ENCODE measurements around the gene LENG1. TPM values are rescaled to one million over a fixed set of nuclear protein-coding genes. Genes with fewer than 3 reads are reported as not detected.
A peak's percentile ranks its signal among the peaks of the same experiment; 100 is the strongest.
"Not testable (repeated sequence)": the region's sequence is repeated elsewhere in the genome, so short reads cannot be mapped to it uniquely, and the experiment has no call there.

The LENG1 gene
- total and polyA plus RNA-seq, 12 donors = 5.0 to 22.0 (median 9.7) TPM

- peaks cover 0 to 39% of the 10 kb centered on the region in 2 donors for H3K36me3 ChIP-seq (replicated peaks in 1 of 2)
- DNase-seq = no peak
- intact Hi-C loops (cut with DNase I) = no loop called here
- no peaks in the 10 kb centered on the region for H3K9me3 ChIP-seq (replicated peaks in 1 of 3)
- peaks cover 24 to 35% of the 10 kb centered on the region in 2 donors for H3K4me1 ChIP-seq (replicated peaks in 1 of 2)
- no peak for TF ChIP-seq POLR2A (IDR thresholded peaks at IDR 0.05)
- TF ChIP-seq CTCF (IDR thresholded peaks at IDR 0.05) = no peak
- WGBS, 4 donors = 90 to 93% (median 91%) methylated on average over 16 of the region's 16 CpGs
- peak overlapping the region in 1 of 5 donors; percentile 92 for H3K27ac ChIP-seq
- no peaks in the 10 kb centered on the region for H3K27me3 ChIP-seq
- no peak overlapping the region for H3K4me3 ChIP-seq
These were observed 39.9 kb upstream of the LENG1 start for GRCh38 chr19:54199401-54199800.

- H3K27ac ChIP-seq = no peak overlapping the region
- WGBS, 4 donors = 77 to 90% (median 80%) methylated on average over 3 of the region's 3 CpGs
- no peak overlapping the region for H3K4me3 ChIP-seq
- peaks cover 15 to 17% of the 10 kb centered on the region in 2 donors for H3K4me1 ChIP-seq (replicated peaks in 1 of 2)
- no peak for TF ChIP-seq CTCF (IDR thresholded peaks at IDR 0.05)
- no peak for TF ChIP-seq POLR2A (IDR thresholded peaks at IDR 0.05)
- intact Hi-C loops (cut with DNase I) = no loop called here
- peaks cover 0 to 34% of the 10 kb centered on the region in 2 donors for H3K36me3 ChIP-seq (replicated peaks in 1 of 2)
- H3K9me3 ChIP-seq (replicated peaks in 1 of 3) = no peaks in the 10 kb centered on the region
- no peaks in the 10 kb centered on the region for H3K27me3 ChIP-seq
- DNase-seq = no peak
These were observed 37.6 kb upstream of the LENG1 start for GRCh38 chr19:54197121-54197520.

GRCh38 chr19:54196536-54196935 is 37.0 kb upstream of the LENG1 start:
- intact Hi-C loops (cut with DNase I) = no loop called here
- DNase-seq = no peak

GRCh38 chr19:54194463-54194862 is 34.9 kb upstream of the LENG1 start:
- Histone ChIP-seq H3K4me1 (replicated peaks in 1 of 2) (peaks cover 10 to 12% of the 10 kb centered on the region in 2 donors), H3K36me3 (replicated peaks in 1 of 2) (peaks cover 0 to 25% of the 10 kb centered on the region in 2 donors)
- H3K27ac ChIP-seq; H3K27me3 ChIP-seq; H3K9me3 ChIP-seq (replicated peaks in 1 of 3); H3K4me3 ChIP-seq; intact Hi-C loops (cut with DNase I); DNase-seq: not testable (repeated sequence)
- 90 to 92% (median 91%) methylated on average over 12 of the region's 12 CpGs for WGBS, 4 donors

More at GRCh38 chr19:54196536-54196935, 37.0 kb upstream of the LENG1 start:
- H3K4me1 ChIP-seq (replicated peaks in 1 of 2) = peaks cover 15 to 17% of the 10 kb centered on the region in 2 donors
- WGBS, 4 donors = 92 to 97% (median 95%) methylated on average over 7 of the region's 7 CpGs
- H3K27ac ChIP-seq = no peak overlapping the region
- no peaks in the 10 kb centered on the region for H3K9me3 ChIP-seq (replicated peaks in 1 of 3)
- H3K36me3 ChIP-seq (replicated peaks in 1 of 2) = peaks cover 0 to 28% of the 10 kb centered on the region in 2 donors
- H3K4me3 ChIP-seq = no peak overlapping the region
- no peaks in the 10 kb centered on the region for H3K27me3 ChIP-seq
- TF ChIP-seq CTCF (IDR thresholded peaks at IDR 0.05) (no peak), POLR2A (IDR thresholded peaks at IDR 0.05) (no peak)

GRCh38 chr19:54193011-54193410 is 33.5 kb upstream of the LENG1 start:
- 88 to 96% (median 93%) methylated on average over 11 of the region's 11 CpGs for WGBS, 4 donors
- DNase-seq = no peak
- TF ChIP-seq CTCF (IDR thresholded peaks at IDR 0.05) (no peak), POLR2A (IDR thresholded peaks at IDR 0.05) (no peak)

More at GRCh38 chr19:54193011-54193410, 33.5 kb upstream of the LENG1 start:
- Histone ChIP-seq H3K27ac (no peak overlapping the region), H3K27me3 (no peaks in the 10 kb centered on the region), H3K4me3 (no peak overlapping the region), H3K9me3 (replicated peaks in 1 of 3) (no peaks in the 10 kb centered on the region), H3K4me1 (replicated peaks in 1 of 2) (peaks cover 19 to 20% of the 10 kb centered on the region in 2 donors), H3K36me3 (replicated peaks in 1 of 2) (peaks cover 0 to 25% of the 10 kb centered on the region in 2 donors)
- intact Hi-C loops (cut with DNase I) = no loop called here
